GM23248 (cell line): Measurements from ENCODE around the gene RIPOR3.

Experiments
- EZH2 ChIP-seq: fragments of 200-600 bp; sonication (generic); IDR thresholded peaks from 2 replicates; pipeline ENCODE4 v1.6.1; 2018; ENCODE audit warnings: antibody characterized with exemption, mild to moderate bottlenecking; ENCODE audit not compliant: insufficient read depth, poor library complexity, severe bottlenecking
- EZH2phosphoT487 ChIP-seq: fragments of 200-600 bp; sonication (generic); IDR thresholded peaks from 2 replicates; pipeline ENCODE4 v1.6.1; 2018; ENCODE audit warnings: antibody characterized with exemption, moderate library complexity, mild to moderate bottlenecking, low read depth; ENCODE audit not compliant: insufficient read depth

DNA sequence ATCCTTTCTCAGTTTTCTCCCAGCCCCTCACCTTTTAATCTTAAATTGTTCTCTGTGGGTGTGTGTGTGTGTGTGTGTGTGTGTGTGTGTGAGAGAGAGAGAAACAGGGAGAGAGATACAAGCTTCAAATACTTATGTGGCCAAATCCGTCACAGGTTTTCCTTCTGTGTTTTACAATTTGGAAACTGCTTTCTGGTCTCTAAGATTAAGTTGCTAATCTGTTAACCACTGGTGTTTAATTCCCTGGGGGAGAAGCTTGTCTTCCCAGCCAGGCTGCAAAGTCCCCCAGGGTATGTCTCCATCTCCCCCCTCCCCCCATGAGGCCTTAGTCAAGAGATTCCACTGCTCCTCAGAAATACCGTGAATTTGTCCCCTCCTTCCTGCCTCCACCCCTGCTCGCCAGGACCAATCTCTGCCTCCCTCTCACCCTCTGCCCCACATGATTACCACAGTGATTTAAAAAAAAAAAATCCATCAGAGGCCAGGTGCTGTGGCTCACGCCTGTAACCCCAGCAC is 49.0 kb downstream of the RIPOR3 start:
- TF ChIP-seq EZH2phosphoT487 = no peak
- TF ChIP-seq EZH2 = no peak
